Right lobe of liver (tissue), 6 donors: Measurements from ENCODE around the gene GRAMD4. TPM values are rescaled to one million over a fixed set of nuclear protein-coding genes. Genes with fewer than 3 reads are reported as not detected.
"Not testable (repeated sequence)": the region's sequence is repeated elsewhere in the genome, so short reads cannot be mapped to it uniquely, and the experiment has no call there.

ENCODE experiments used
- ATAC-seq, 4 donors: fragments of 200-7000 bp; cut with Tn5 transposase; one replicate each; pipeline ENCODE4 v1.9.1; 2020; ENCODE audit warnings: mild to moderate bottlenecking in 4 of 4, moderate library complexity in 4 of 4
- DNase-seq, 3 donors: peaks; one replicate each; pipeline ENCODE4 v3.0.0-alpha.2; 2020
- H3K27ac ChIP-seq, 3 donors: fragments of 200-600 bp; one replicate each; pipeline ENCODE4 v1.8.0; 2022
- H3K27me3 ChIP-seq, 2 donors: fragments of 200-600 bp; one replicate each; pipeline ENCODE4 v1.8.0; 2022
- H3K36me3 ChIP-seq, 4 donors: fragments of 200-600 bp; sonication (generic) in 1 of 4; one replicate each; pipeline versions ENCODE4 v1.5.1 to v1.8.0; 2017 to 2022; ENCODE audit warnings: control low read depth in 1 of 4
- H3K4me1 ChIP-seq, 4 donors: fragments of 200-600 bp; sonication (generic) in 1 of 4; one replicate each; pipeline versions ENCODE4 v1.5.1 to v1.8.0; 2017 to 2022; ENCODE audit warnings: control low read depth in 1 of 4
- H3K4me3 ChIP-seq, 3 donors: fragments of 200-600 bp; one replicate each; pipeline ENCODE4 v1.8.0; 2022
- H3K9me3 ChIP-seq, 4 donors: fragments of 200-600 bp; sonication (generic) in 1 of 4; one replicate each; pipeline versions ENCODE4 v1.5.1 to v1.8.0; 2017 to 2022; ENCODE audit warnings: control low read depth in 1 of 4
- CTCF ChIP-seq, 4 donors: fragments of 200-600 bp in 3 of 4; fragments of 450-650 bp in 1 of 4; IDR thresholded peaks; one replicate each; pipeline versions ENCODE4 v1.5.1 to v1.8.0; 2016 to 2022; ENCODE audit warnings: antibody characterized with exemption in 4 of 4, mild to moderate bottlenecking in 2 of 4
- POLR2A ChIP-seq: fragments of 450-650 bp; IDR thresholded peaks from one replicate; pipeline ENCODE4 v1.6.1; 2017; ENCODE audit warnings: antibody characterized with exemption, mild to moderate bottlenecking
- WGBS: methylation state at CpG from one replicate; pipeline ENCODE4 v1.1.6; 2018; ENCODE audit warnings: low coverage, low lambda C conversion rate; ENCODE audit not compliant: insufficient coverage; ENCODE audit errors: missing lambda C conversion rate; 5-methylcytosine and 5-hydroxymethylcytosine counted together
- intact Hi-C, 2 donors: fragments of 100-400 bp; cut with DNase I; formaldehyde crosslinking; loops; one replicate each; pipeline versions ENCODE4 v1.11.2 to v1.14.1; 2022
- total RNA-seq, 6 experiments: library from RNA; depleted of rRNA in 2 of 6; stranded (reverse); fragments of >200 nt in 2 of 6; fragmentation: NEBNext Ultra II Directional in 3 of 6; extraction: Animal tissue kit (Norgen Biotek cat#: 25700) in 3 of 6; gene quantifications; one replicate each; pipeline versions ENCODE4 v1.1.0 to v1.2.4, GENCODE V29; 2016 to 2023
- donor health status: DM: no; HTN: yes; CAD: no.
- donor health status: DM: no; HTN: no; CAD: no.
- donor health status: DM: no; HTN: no; CAD: no.
- donor health status: DM: no; HTN: yes; CAD: no.
- donor health status: DM: no; HTN: yes; CAD: no.

Gene GRAMD4
- total RNA-seq, 6 experiments from 2014 or later: 29.7 to 72.0 (median 34.8) TPM

- intact Hi-C loops: loop anchor here in 1 of 2 donors (10.0 kb wide), 1 partner anchor 54 kb away; no protein-coding TSS in a partner anchor
- TF ChIP-seq CTCF (IDR thresholded peaks at IDR 0.05) (no peak), POLR2A (peak; percentile 61)
- Histone ChIP-seq H3K9me3 (no peaks in the 10 kb centered on the region), H3K4me1 (peaks cover 0 to 26% (median 2%) of the 10 kb centered on the region in 4 donors), H3K4me3 (peak overlapping the region; percentile 32 to 66 (median 38)), H3K36me3 (no peaks in the 10 kb centered on the region), H3K27ac (peak overlapping the region; percentile 92 to 94 (median 94)), H3K27me3 (no peaks in the 10 kb centered on the region)
- peak; percentile 66 to 79 (median 72) for ATAC-seq
- 19% methylated on average over 9 of the region's 18 CpGs for WGBS
- peak; percentile 94 to 96 (median 94) for DNase-seq
These were observed 18.6 kb downstream of the GRAMD4 start for GRCh38 chr22:46638601-46639431.

- Histone ChIP-seq H3K4me1 (peaks cover 0 to 26% (median 2%) of the 10 kb centered on the region in 4 donors), H3K9me3 (no peaks in the 10 kb centered on the region), H3K27me3 (no peaks in the 10 kb centered on the region), H3K27ac (no peak overlapping the region), H3K36me3 (no peaks in the 10 kb centered on the region), H3K4me3 (no peak overlapping the region)
- WGBS: 62% methylated on average over 3 of the region's 11 CpGs
- DNase-seq (peak in 1 of 3 donors; percentile 20), ATAC-seq (no peak)
- intact Hi-C loops: loop anchor here in 1 of 2 donors (10.0 kb wide), 1 partner anchor 55 kb away; no protein-coding TSS in a partner anchor
- TF ChIP-seq POLR2A (no peak), CTCF (IDR thresholded peaks at IDR 0.05) (no peak)
These were observed 19.7 kb downstream of the GRAMD4 start for GRCh38 chr22:46639843-46640242.

- Histone ChIP-seq H3K27ac (no peak overlapping the region), H3K4me3 (no peak overlapping the region), H3K36me3 (no peaks in the 10 kb centered on the region), H3K9me3 (no peaks in the 10 kb centered on the region), H3K27me3 (no peaks in the 10 kb centered on the region), H3K4me1 (peaks cover 0 to 26% (median 2%) of the 10 kb centered on the region in 4 donors)
- DNase-seq (peak in 1 of 3 donors; percentile 11), ATAC-seq (no peak)
- TF ChIP-seq POLR2A: no peak
- WGBS: 68% methylated on average over 22 of the region's 24 CpGs
- intact Hi-C loops: no loop called here
These were observed 20.3 kb downstream of the GRAMD4 start for GRCh38 chr22:46640293-46641055.

GRCh38 chr22:46641811-46642266 lies 21.7 kb downstream of the GRAMD4 start:
- WGBS: 71% methylated on average over 6 of the region's 7 CpGs
- Histone ChIP-seq H3K9me3 (no peaks in the 10 kb centered on the region), H3K4me3 (no peak overlapping the region), H3K4me1 (peaks cover 0 to 26% (median 5%) of the 10 kb centered on the region in 4 donors), H3K36me3 (no peaks in the 10 kb centered on the region), H3K27ac (no peak overlapping the region), H3K27me3 (no peaks in the 10 kb centered on the region)
- TF ChIP-seq CTCF (IDR thresholded peaks at IDR 0.05) (no peak), POLR2A (no peak)
- ATAC-seq (no peak), DNase-seq (no peak)
- intact Hi-C loops: no loop called here

GRCh38 chr22:46642840-46643480 lies 22.8 kb downstream of the GRAMD4 start:
- ATAC-seq: not testable (repeated sequence)

More at GRCh38 chr22:46642840-46643480, 22.8 kb downstream of the GRAMD4 start:
- H3K4me3 ChIP-seq, DNase-seq, intact Hi-C loops, H3K9me3 ChIP-seq, H3K36me3 ChIP-seq, H3K27me3 ChIP-seq, H3K27ac ChIP-seq: not testable (repeated sequence)
- H3K4me1 ChIP-seq: peaks cover 0 to 17% (median 7%) of the 10 kb centered on the region in 4 donors
- WGBS: 76% methylated on average over 5 of the region's 5 CpGs
